ENCODE results near the gene TMEM72. TPM values are rescaled to one million over a fixed set of nuclear protein-coding genes. Genes with fewer than 3 reads are reported as not detected.
A peak's percentile ranks its signal among the peaks of the same experiment; 100 is the strongest.

The TMEM72 gene
- total RNA-seq, result not detected

DNA sequence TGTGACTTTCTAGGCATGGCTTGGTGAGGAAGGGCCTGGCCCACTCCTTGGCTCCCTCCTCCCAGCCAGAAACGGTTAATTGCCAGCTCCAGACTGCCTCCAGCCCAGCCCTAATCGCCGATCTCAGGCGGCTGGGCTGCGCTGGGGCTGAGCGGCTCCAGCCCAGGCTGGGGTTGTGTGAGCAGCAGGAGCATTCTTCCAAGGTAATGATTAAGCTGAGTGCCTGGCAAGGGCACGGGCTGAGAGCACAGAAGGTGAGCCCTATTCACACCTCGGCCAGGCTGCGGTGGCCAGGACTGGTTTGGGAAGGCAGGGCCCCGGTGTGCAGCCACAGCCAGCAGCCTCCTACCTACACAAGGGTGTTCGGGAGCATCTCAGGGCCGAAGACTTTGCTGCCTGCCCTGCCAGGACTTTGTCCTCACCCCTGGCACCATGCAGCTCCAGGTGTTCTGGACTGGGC, at the start of gene TMEM72:
Gene TMEM72, plus strand, starts transcription at position 257 of the 460 bp plus-strand sequence. Its CDS starts 176 bp downstream, at position 433.
- intact Hi-C loops (cut with DNase I), result no loop called here
- no peaks in the 10 kb centered on the region for H3K36me3 ChIP-seq
- TF ChIP-seq POLR2A (IDR thresholded peaks at IDR 0.05) (no peak), POLR2AphosphoS5 (IDR thresholded peaks at IDR 0.05; ENCODE audit: insufficient read depth in 1 of 2, low read depth in 1 of 2) (no peak)
- TF ChIP-seq, protein P1, sequence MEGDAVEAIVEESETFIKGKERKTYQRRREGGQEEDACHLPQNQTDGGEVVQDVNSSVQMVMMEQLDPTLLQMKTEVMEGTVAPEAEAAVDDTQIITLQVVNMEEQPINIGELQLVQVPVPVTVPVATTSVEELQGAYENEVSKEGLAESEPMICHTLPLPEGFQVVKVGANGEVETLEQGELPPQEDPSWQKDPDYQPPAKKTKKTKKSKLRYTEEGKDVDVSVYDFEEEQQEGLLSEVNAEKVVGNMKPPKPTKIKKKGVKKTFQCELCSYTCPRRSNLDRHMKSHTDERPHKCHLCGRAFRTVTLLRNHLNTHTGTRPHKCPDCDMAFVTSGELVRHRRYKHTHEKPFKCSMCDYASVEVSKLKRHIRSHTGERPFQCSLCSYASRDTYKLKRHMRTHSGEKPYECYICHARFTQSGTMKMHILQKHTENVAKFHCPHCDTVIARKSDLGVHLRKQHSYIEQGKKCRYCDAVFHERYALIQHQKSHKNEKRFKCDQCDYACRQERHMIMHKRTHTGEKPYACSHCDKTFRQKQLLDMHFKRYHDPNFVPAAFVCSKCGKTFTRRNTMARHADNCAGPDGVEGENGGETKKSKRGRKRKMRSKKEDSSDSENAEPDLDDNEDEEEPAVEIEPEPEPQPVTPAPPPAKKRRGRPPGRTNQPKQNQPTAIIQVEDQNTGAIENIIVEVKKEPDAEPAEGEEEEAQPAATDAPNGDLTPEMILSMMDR (IDR thresholded peaks at IDR 0.05), result no peak
- no peaks in the 10 kb centered on the region for H3K4me1 ChIP-seq
- no peak for DNase-seq (ENCODE audit: extremely low spot score in 2 of 2)
- no peaks in the 10 kb centered on the region for H3K9me3 ChIP-seq
- H3K27me3 ChIP-seq, result no peaks in the 10 kb centered on the region
- no peak within 1 kb of the TSS for H3K4me3 ChIP-seq
- H3K27ac ChIP-seq, result no peak within 1 kb of the TSS

DNA sequence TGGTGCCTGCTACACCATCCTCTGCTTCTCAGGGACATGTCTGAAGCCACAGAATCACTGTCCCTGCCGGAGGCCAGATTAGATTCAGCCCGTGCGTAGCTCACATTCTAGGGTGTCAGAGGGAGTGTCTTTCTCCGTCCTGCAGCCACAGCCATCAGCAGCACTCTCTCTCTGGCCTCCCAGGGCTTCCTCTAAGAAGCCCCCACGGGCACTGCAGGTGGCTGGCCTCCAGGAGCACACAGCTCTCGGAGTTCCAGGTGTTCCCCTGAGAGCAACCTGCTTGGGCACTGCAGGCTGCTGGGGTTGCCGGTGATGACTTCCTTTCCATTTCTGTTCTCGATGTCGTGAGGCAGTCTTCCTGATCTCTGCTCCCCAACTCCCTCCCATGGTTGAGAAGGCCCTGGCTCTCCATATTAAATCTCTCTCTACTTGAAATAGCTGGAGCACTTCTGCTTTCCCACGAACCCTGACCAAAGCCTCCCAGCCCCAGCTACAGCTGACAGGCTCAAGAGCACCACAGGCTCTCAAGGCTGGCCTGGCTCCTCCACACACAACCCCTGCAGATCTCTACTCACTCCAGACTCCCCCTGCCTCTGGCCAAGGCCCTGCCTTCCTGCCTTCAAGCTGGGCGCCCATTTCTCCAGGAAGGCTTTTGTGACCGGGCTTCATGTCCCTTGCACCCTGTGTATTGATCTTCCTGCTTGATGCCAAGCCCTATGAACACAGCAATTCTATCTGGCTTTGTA, 49.0 kb upstream of the TMEM72 start:
- peak; percentile 82 to 93 for DNase-seq (ENCODE audit: extremely low spot score in 2 of 2)
- no peaks in the 10 kb centered on the region for H3K9me3 ChIP-seq
- peak overlapping the region; percentile 12 for H3K27ac ChIP-seq
- intact Hi-C loops (cut with DNase I), result loop anchor here (5.0 to 10.0 kb wide), 2 partner anchors 477 to 1185 kb away; partner anchors contain the start of gene CXCL12
- H3K27me3 ChIP-seq, result no peaks in the 10 kb centered on the region
- H3K4me1 ChIP-seq, result peaks cover 27% of the 10 kb centered on the region
- TF ChIP-seq POLR2A (IDR thresholded peaks at IDR 0.05) (no peak), POLR2AphosphoS5 (IDR thresholded peaks at IDR 0.05; ENCODE audit: insufficient read depth in 1 of 2, low read depth in 1 of 2) (no peak)
- TF ChIP-seq, protein P1 (IDR thresholded peaks at IDR 0.05), result no peak
- H3K36me3 ChIP-seq, result no peaks in the 10 kb centered on the region
- no peak overlapping the region for H3K4me3 ChIP-seq

DNA sequence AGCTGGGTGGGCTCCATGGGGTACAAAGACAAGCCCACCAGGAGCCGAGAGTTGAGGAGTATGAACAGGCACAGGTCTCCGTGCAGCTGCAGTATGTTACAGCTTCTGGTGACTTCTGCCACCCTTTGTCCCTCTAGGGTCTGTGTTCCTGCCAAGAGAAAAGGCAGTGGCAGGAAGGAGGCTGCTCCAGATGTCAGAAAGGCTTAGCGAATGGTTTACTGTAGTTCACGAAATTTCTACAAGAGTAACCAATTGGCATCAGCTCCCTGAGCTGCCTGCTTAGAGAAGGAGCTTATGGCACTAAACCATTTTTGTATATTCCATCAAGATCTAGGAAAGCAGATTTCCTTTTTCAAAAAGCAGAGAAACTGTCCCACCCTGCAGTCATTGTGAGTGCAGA, 48.2 kb upstream of the TMEM72 start:
- Histone ChIP-seq H3K9me3 (no peaks in the 10 kb centered on the region), H3K27me3 (no peaks in the 10 kb centered on the region), H3K27ac (peak overlapping the region; percentile 12), H3K36me3 (no peaks in the 10 kb centered on the region), H3K4me3 (no peak overlapping the region), H3K4me1 (peaks cover 27% of the 10 kb centered on the region)
- TF ChIP-seq POLR2AphosphoS5 (IDR thresholded peaks at IDR 0.05; ENCODE audit: insufficient read depth in 1 of 2, low read depth in 1 of 2), result no peak
- TF ChIP-seq POLR2A (IDR thresholded peaks at IDR 0.05), result no peak
- TF ChIP-seq, protein P1 (IDR thresholded peaks at IDR 0.05), result no peak
- intact Hi-C loops (cut with DNase I), result loop anchor here (5.0 to 10.0 kb wide), 2 partner anchors 478 to 1186 kb away; partner anchors contain the start of gene CXCL12
- peak in 1 of 2 donors; percentile 49 for DNase-seq (ENCODE audit: extremely low spot score in 2 of 2)

DNA sequence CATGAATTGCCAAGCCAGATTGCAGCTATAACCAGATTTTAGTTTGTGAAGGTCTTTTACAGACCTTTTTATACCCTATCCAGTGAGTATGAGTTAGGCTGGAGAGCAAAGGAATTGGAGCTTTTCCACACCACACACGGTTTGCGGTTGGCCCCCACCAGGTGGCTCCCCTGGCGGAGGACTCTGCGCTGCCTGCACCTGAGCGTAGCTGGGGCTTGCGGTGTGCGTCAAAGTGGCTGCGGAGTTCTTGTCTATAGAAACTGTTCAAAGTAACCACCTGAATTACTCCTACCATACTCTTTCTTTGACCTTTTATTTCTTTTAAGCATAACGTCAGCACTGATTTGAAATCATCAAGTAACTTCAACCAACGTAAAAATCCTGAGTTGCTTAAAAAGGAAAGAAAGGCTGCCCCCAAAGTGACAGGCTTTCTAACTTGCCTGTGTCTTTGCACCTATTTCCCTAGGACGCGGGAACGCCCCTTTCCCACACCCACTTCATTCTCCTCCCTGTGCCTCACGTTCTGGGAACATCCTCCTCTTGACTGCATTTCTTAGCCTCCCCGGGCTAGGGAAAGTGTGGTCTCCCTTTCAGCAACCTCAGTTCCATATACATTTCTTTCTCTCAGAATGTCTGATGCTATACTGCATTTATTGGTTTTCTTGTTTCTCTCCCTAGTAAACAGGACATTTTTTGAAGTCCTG, 47.6 kb upstream of the TMEM72 start:
- Histone ChIP-seq H3K36me3 (no peaks in the 10 kb centered on the region), H3K27me3 (no peaks in the 10 kb centered on the region), H3K4me1 (peaks cover 27% of the 10 kb centered on the region), H3K4me3 (no peak overlapping the region), H3K27ac (no peak overlapping the region), H3K9me3 (no peaks in the 10 kb centered on the region)
- no peak for TF ChIP-seq POLR2AphosphoS5 (IDR thresholded peaks at IDR 0.05; ENCODE audit: insufficient read depth in 1 of 2, low read depth in 1 of 2)
- no peak for TF ChIP-seq POLR2A (IDR thresholded peaks at IDR 0.05)
- TF ChIP-seq, protein P1 (IDR thresholded peaks at IDR 0.05), result no peak
- intact Hi-C loops (cut with DNase I), result loop anchor here (5.0 to 10.0 kb wide), 2 partner anchors 479 to 1186 kb away; partner anchors contain the start of gene CXCL12
- peak in 1 of 2 donors; percentile 62 for DNase-seq (ENCODE audit: extremely low spot score in 2 of 2)

All from vagina (tissue), 2 donors.